Lung (tissue), 12 donors: ENCODE data around the gene ITPRIPL1. TPM values are rescaled to one million over a fixed set of nuclear protein-coding genes. Genes with fewer than 3 reads are reported as not detected.
A peak's percentile ranks its signal among the peaks of the same experiment; 100 is the strongest.

Source experiments
- ATAC-seq: fragments of 200-7000 bp; cut with Tn5 transposase; one replicate; pipeline ENCODE4 v1.9.1; 2020; ENCODE audit warnings: moderate number of reproducible peaks; ENCODE audit not compliant: insufficient read depth, low FRiP score
- DNase-seq, 3 donors: peaks; one replicate each; pipeline ENCODE4 v3.0.0-alpha.2; 2013 to 2017
- H3K27ac ChIP-seq, 2 donors: one replicate each; pipeline ENCODE4 v1.5.1; 2013; ENCODE audit warnings: mild to moderate bottlenecking in 2 of 2, moderate library complexity in 2 of 2, control low read depth in 1 of 2, inconsistent platforms in 1 of 2, low read depth in 1 of 2, low read length in 1 of 2
- H3K27me3 ChIP-seq, 3 donors: one replicate each; pipeline ENCODE4 v1.5.1; 2013; ENCODE audit warnings: low read length in 2 of 3; ENCODE audit not compliant: control insufficient read depth in 3 of 3, insufficient read depth in 3 of 3
- H3K36me3 ChIP-seq, 4 donors: one replicate each; pipeline ENCODE4 v1.5.1; 2013; ENCODE audit warnings: low read length in 4 of 4, mild to moderate bottlenecking in 1 of 4, moderate library complexity in 1 of 4; ENCODE audit not compliant: control insufficient read depth in 4 of 4, insufficient read depth in 4 of 4
- H3K4me1 ChIP-seq, 5 donors: one replicate each; pipeline ENCODE4 v1.5.1; 2013; ENCODE audit warnings: low read length in 5 of 5, mild to moderate bottlenecking in 2 of 5, moderate library complexity in 1 of 5; ENCODE audit not compliant: control insufficient read depth in 5 of 5, insufficient read depth in 5 of 5
- H3K4me3 ChIP-seq: one replicate; pipeline ENCODE4 v1.5.1; 2013; ENCODE audit warnings: mild to moderate bottlenecking, control low read depth, moderate library complexity
- H3K9ac ChIP-seq, 2 donors: one replicate each; pipeline ENCODE4 v1.5.1; 2013; ENCODE audit warnings: low read length in 2 of 2, control low read depth in 1 of 2; ENCODE audit not compliant: insufficient read depth in 1 of 2
- H3K9me3 ChIP-seq, 4 donors: one replicate each; pipeline ENCODE4 v1.5.1; 2013; ENCODE audit warnings: low read length in 3 of 4, mild to moderate bottlenecking in 1 of 4, moderate library complexity in 1 of 4; ENCODE audit not compliant: control insufficient read depth in 4 of 4, insufficient read depth in 3 of 4
- WGBS, 2 donors: extraction: QIAGEN DNeasy Blood & Tissue Kit; methylation state at CpG; one replicate each; pipeline ENCODE4 v1.1.7; 2013; 5-methylcytosine and 5-hydroxymethylcytosine counted together
- polyA plus RNA-seq, 2 donors: library from polyadenylated mRNA; stranded (reverse); fragments of 200-250 nt; gene quantifications; one replicate each; pipeline ENCODE4 v1.2.1, GENCODE V29; 2013
- total RNA-seq, 2 donors: library from RNA; depleted of rRNA in 1 of 2; stranded (reverse); fragments of >200 nt in 1 of 2; gene quantifications; one replicate each; pipeline ENCODE4 v1.2.1, GENCODE V29; 2014 to 2021
- TF ChIP-seq, protein P1 (sequence below): IDR thresholded peaks from 2 replicates; pipeline ENCODE4 v1.5.1; 2012; ENCODE audit warnings: mild to moderate bottlenecking; ENCODE audit errors: control extremely low read depth, extremely low read depth
- donor health status: control.
- donor health status: control.
- donor health status: Bipolar disorder and iron deficiency.
- donor health status: healthy.
- donor health status: DM: yes; HTN: yes; CAD: no.

Gene ITPRIPL1
- total and polyA plus RNA-seq, 4 donors: 0.33 to 2.2 (median 1.5) TPM

- TF ChIP-seq, protein P1, sequence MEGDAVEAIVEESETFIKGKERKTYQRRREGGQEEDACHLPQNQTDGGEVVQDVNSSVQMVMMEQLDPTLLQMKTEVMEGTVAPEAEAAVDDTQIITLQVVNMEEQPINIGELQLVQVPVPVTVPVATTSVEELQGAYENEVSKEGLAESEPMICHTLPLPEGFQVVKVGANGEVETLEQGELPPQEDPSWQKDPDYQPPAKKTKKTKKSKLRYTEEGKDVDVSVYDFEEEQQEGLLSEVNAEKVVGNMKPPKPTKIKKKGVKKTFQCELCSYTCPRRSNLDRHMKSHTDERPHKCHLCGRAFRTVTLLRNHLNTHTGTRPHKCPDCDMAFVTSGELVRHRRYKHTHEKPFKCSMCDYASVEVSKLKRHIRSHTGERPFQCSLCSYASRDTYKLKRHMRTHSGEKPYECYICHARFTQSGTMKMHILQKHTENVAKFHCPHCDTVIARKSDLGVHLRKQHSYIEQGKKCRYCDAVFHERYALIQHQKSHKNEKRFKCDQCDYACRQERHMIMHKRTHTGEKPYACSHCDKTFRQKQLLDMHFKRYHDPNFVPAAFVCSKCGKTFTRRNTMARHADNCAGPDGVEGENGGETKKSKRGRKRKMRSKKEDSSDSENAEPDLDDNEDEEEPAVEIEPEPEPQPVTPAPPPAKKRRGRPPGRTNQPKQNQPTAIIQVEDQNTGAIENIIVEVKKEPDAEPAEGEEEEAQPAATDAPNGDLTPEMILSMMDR: no peak
- Histone ChIP-seq H3K27me3 (no peaks in the 10 kb centered on the region), H3K4me1 (peaks cover 4 to 17% (median 10%) of the 10 kb centered on the region in 5 donors), H3K27ac (no peak overlapping the region), H3K36me3 (peaks cover 12 to 26% (median 18%) of the 10 kb centered on the region in 4 donors), H3K4me3 (peak overlapping the region; percentile 96), H3K9me3 (no peaks in the 10 kb centered on the region), H3K9ac (peak overlapping the region in 1 of 2 donors; percentile 96)
- DNase-seq (no peak), ATAC-seq (no peak)
- WGBS, 2 donors: 86 to 96% methylated on average over 3 of the region's 3 CpGs
Measured at GRCh38 chr2:96306370-96306769, 18.7 kb upstream of the ITPRIPL1 start.

GRCh38 chr2:96308248-96308647 lies 16.9 kb upstream of the ITPRIPL1 start:
- ATAC-seq (no peak), DNase-seq (no peak)
- Histone ChIP-seq H3K27ac (no peak overlapping the region), H3K36me3 (peaks cover under 1 to 9% (median 2%) of the 10 kb centered on the region in 4 donors), H3K27me3 (no peaks in the 10 kb centered on the region), H3K9ac (no peak overlapping the region), H3K4me3 (no peak overlapping the region), H3K4me1 (peaks cover 4 to 17% (median 9%) of the 10 kb centered on the region in 5 donors), H3K9me3 (no peaks in the 10 kb centered on the region)
- WGBS, 2 donors: 73 to 82% methylated on average over 5 of the region's 5 CpGs
- TF ChIP-seq, protein P1: no peak

DNA sequence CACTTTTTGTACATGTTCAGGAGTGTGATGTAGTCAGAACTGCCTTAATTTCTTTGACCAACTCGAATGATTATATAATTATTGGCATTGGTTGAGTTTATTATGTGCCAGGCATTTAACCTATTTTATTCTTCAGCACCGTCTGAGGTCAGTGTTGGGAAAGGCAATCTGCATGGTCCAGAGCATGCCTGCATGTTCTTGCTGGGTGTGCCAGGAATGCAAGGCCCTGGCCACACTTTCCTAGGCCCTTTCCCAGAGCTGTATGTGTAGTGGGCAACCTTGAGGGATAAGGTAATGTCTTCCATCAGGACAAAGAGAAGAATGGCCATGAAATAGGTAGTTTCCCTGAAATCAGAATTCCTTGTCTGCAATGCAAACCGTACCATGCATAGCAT lies 10.1 kb upstream of the ITPRIPL1 start:
- TF ChIP-seq, protein P1: no peak
- no peaks in the 10 kb centered on the region for H3K4me1 ChIP-seq
- H3K36me3 ChIP-seq: no peaks in the 10 kb centered on the region
- no peaks in the 10 kb centered on the region for H3K9me3 ChIP-seq
- H3K27me3 ChIP-seq: peaks cover 0 to 21% (median 9%) of the 10 kb centered on the region in 3 donors
- H3K9ac ChIP-seq: no peak overlapping the region
- ATAC-seq (no peak), DNase-seq (no peak)
- 80 to 87% methylated on average over 3 of the region's 3 CpGs for WGBS, 2 donors
- no peak overlapping the region for H3K4me3 ChIP-seq
- H3K27ac ChIP-seq: no peak overlapping the region
